Uterus (tissue), 2 donors: ENCODE results near the gene RRP1.

Source experiments
- POLR2A ChIP-seq, 2 donors: fragments of 450-650 bp; IDR thresholded peaks; one replicate each; pipeline ENCODE4 v1.6.1; 2016; ENCODE audit warnings: antibody characterized with exemption in 2 of 2, mild to moderate bottlenecking in 1 of 2, moderate library complexity in 1 of 2
- TF ChIP-seq, protein P1 (sequence below), 4 experiments: fragments of 200-600 bp in 2 of 4; fragments of 450-650 bp in 2 of 4; sonication (generic) in 2 of 4; IDR thresholded peaks; one replicate each; pipeline ENCODE4 v1.5.1; 2016 to 2019; ENCODE audit warnings: antibody characterized with exemption in 4 of 4, mild to moderate bottlenecking in 2 of 4, moderate library complexity in 1 of 4

- TF ChIP-seq, protein P1, sequence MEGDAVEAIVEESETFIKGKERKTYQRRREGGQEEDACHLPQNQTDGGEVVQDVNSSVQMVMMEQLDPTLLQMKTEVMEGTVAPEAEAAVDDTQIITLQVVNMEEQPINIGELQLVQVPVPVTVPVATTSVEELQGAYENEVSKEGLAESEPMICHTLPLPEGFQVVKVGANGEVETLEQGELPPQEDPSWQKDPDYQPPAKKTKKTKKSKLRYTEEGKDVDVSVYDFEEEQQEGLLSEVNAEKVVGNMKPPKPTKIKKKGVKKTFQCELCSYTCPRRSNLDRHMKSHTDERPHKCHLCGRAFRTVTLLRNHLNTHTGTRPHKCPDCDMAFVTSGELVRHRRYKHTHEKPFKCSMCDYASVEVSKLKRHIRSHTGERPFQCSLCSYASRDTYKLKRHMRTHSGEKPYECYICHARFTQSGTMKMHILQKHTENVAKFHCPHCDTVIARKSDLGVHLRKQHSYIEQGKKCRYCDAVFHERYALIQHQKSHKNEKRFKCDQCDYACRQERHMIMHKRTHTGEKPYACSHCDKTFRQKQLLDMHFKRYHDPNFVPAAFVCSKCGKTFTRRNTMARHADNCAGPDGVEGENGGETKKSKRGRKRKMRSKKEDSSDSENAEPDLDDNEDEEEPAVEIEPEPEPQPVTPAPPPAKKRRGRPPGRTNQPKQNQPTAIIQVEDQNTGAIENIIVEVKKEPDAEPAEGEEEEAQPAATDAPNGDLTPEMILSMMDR (IDR thresholded peaks at IDR 0.05) = no peak
- TF ChIP-seq POLR2A (IDR thresholded peaks at IDR 0.05) = no peak
Measured at GRCh38 chr21:43853851-43854772, 64.7 kb downstream of the RRP1 start.
